ENCODE data around the gene GALE. TPM values are rescaled to one million over a fixed set of nuclear protein-coding genes. Genes with fewer than 3 reads are reported as not detected.

GALE gene
- total RNA-seq, 2 experiments from 2014 or later: 16.8 to 17.9 TPM

DNA sequence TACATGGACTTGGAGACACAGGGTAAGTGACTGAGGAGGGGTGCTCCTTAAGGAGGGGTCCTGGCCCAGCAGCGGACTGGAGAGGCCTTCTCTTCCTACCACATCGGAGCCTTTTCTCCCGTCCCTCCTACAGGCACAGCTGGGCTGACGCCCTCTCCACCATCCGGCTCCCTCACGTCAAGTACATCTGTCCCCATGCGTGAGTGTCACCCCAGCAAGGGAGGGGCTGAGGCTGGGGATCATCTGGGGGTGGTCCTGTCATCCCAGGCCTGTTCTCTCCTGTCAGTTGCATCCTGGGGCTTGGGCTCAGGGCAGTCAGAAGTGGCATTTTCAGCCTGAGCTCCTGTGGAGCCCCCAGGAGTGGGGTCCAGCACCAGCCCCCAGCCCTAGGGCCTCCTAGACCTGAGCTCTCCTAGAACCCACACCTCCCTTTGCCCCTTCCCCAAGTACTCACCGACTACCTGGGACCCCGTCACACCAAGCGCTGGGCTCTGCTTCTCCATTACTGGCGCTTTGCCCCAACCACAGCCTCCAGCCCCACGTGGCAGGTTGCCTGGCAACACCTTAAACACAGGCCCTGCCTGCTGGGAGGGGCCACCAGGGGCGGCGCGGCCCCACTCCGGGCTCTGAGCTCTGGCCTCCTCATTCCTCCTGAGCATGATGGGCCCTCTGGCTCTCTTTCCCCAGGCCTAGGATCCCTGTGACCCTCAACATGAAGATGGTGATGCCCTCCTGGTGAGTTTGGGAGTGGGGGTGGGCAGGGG is 7.4 kb downstream of the GALE start:
- BruUV-seq (replicated peaks): no TSS peak
- no peaks in the 10 kb centered on the region for H4K20me1 ChIP-seq (ENCODE audit: insufficient read depth, low read length)
- H3K9me2 ChIP-seq (ENCODE audit: insufficient read depth, low read length): no peaks in the 10 kb centered on the region
- no peak overlapping the region for H2AFZ ChIP-seq (ENCODE audit: low read length)
- H3K36me3 ChIP-seq (ENCODE audit: insufficient read depth, low read length): peaks cover 49% of the 10 kb centered on the region
- no peak overlapping the region; the same call in 1 of the 2 replicates for H3K4me2 ChIP-seq (ENCODE audit: low read length)
- no peak overlapping the region for H3K27ac ChIP-seq (ENCODE audit: low read depth, low read length, poor library complexity, severe bottlenecking)
- POLR2A ChIA-PET: interaction anchor here (0.8 kb wide), 1 partner anchor 22 kb away, joined by 3 read pairs; no protein-coding TSS in a partner anchor
- peaks cover 14% of the 10 kb centered on the region for H3K4me1 ChIP-seq (ENCODE audit: insufficient read depth, low read length, poor library complexity, severe bottlenecking)
- no peaks in the 10 kb centered on the region for H3K9me3 ChIP-seq (ENCODE audit: low read length)
- peaks cover 18% of the 10 kb centered on the region; the same call in 1 of the 2 replicates for H3K79me2 ChIP-seq (ENCODE audit: insufficient read depth, low read depth, low read length)
- no peak for TF ChIP-seq EZH2phosphoT487 (IDR thresholded peaks at IDR 0.05; ENCODE audit: borderline replicate concordance, low read depth, low read length)
- TF ChIP-seq, protein P1, sequence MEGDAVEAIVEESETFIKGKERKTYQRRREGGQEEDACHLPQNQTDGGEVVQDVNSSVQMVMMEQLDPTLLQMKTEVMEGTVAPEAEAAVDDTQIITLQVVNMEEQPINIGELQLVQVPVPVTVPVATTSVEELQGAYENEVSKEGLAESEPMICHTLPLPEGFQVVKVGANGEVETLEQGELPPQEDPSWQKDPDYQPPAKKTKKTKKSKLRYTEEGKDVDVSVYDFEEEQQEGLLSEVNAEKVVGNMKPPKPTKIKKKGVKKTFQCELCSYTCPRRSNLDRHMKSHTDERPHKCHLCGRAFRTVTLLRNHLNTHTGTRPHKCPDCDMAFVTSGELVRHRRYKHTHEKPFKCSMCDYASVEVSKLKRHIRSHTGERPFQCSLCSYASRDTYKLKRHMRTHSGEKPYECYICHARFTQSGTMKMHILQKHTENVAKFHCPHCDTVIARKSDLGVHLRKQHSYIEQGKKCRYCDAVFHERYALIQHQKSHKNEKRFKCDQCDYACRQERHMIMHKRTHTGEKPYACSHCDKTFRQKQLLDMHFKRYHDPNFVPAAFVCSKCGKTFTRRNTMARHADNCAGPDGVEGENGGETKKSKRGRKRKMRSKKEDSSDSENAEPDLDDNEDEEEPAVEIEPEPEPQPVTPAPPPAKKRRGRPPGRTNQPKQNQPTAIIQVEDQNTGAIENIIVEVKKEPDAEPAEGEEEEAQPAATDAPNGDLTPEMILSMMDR (conservative IDR thresholded peaks at IDR 0.05; ENCODE audit: low read length): no peak
- DNase-seq (ENCODE audit: low spot score): no peak
- no peak overlapping the region for H3K4me3 ChIP-seq (ENCODE audit: low read depth, low read length, poor library complexity, severe bottlenecking)
- CTCF ChIA-PET (ENCODE audit: unreplicated experiment): no interaction called here
- intact Hi-C loops (cut with micrococcal nuclease; ENCODE audit: unreplicated experiment): no loop called here

DNA sequence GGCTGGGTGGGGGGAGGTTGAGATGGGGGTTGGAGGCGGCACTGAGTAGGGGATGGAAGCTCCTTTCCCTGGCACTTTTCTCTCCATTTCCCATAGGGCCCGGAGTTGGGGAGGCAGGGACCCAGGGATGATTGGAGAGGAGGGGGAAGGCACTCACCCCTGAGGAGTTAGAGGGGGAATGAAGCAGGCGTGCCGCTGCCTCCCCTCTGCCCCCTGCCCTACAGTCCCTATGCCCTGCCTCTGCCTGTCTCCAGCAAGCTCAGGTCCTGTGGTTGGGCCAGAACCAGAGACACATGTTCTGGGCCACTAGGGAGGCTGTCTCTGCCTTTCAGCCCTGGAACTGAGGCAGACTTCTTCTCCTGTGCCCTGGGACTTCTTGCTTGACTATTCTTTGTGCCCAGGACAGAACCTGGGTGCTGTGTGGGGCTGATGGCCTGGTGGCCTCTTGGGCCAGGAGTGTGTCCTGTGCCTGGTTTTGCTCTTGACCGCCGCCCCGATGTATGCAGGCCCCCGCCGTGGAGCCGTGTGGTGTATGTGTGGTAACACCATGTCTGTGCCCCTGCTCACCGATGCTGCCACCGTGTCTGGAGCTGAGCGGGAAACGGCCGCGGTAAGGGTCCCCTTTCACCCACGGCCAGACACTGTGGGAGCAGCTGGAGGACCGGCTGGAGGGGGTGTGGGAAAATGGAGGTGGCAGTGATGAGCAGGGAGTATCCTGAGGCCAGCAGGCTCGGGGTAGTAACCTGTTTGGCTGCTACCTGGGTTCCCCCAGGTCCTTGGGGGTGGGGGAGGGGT is 8.2 kb downstream of the GALE start:
- TF ChIP-seq EZH2phosphoT487 (IDR thresholded peaks at IDR 0.05; ENCODE audit: borderline replicate concordance, low read depth, low read length): no peak
- TF ChIP-seq, protein P1 (conservative IDR thresholded peaks at IDR 0.05; ENCODE audit: low read length): no peak
- BruUV-seq (replicated peaks): no TSS peak
- H3K9me2 ChIP-seq (ENCODE audit: insufficient read depth, low read length): no peaks in the 10 kb centered on the region
- no peaks in the 10 kb centered on the region for H4K20me1 ChIP-seq (ENCODE audit: insufficient read depth, low read length)
- H3K27ac ChIP-seq (ENCODE audit: low read depth, low read length, poor library complexity, severe bottlenecking): no peak overlapping the region
- intact Hi-C loops (cut with micrococcal nuclease; ENCODE audit: unreplicated experiment): no loop called here
- DNase-seq (ENCODE audit: low spot score): no peak
- no peaks in the 10 kb centered on the region for H3K9me3 ChIP-seq (ENCODE audit: low read length)
- peaks cover 18% of the 10 kb centered on the region; the same call in 1 of the 2 replicates for H3K79me2 ChIP-seq (ENCODE audit: insufficient read depth, low read depth, low read length)
- peaks cover 14% of the 10 kb centered on the region for H3K4me1 ChIP-seq (ENCODE audit: insufficient read depth, low read length, poor library complexity, severe bottlenecking)
- H3K4me3 ChIP-seq (ENCODE audit: low read depth, low read length, poor library complexity, severe bottlenecking): peak overlapping the region; percentile 95
- POLR2A ChIA-PET: interaction anchor here (0.6 to 1.5 kb wide), 3 partner anchors 12 to 165 kb away, joined by 3 to 5 read pairs (median 4); partner anchors contain the start of gene PITHD1
- CTCF ChIA-PET (ENCODE audit: unreplicated experiment): no interaction called here
- H3K4me2 ChIP-seq (ENCODE audit: low read length): peak overlapping the region; percentile 95
- H2AFZ ChIP-seq (ENCODE audit: low read length): no peak overlapping the region
- H3K36me3 ChIP-seq (ENCODE audit: insufficient read depth, low read length): peaks cover 50% of the 10 kb centered on the region

Measured in OCI-LY7 (cell line).